Ovary (tissue), 1 donor: Measurements from ENCODE around the gene FAR2.

Source experiments
- EP300 ChIP-seq: sonication (generic); formaldehyde crosslinking; IDR thresholded peaks from one replicate; pipeline ENCODE4 v1.6.1; 2017; ENCODE audit warnings: antibody characterized with exemption
- POLR2A ChIP-seq: fragments of 450-650 bp; IDR thresholded peaks from one replicate; pipeline ENCODE4 v1.6.1; 2017; ENCODE audit warnings: antibody characterized with exemption, mild to moderate bottlenecking, moderate library complexity

DNA sequence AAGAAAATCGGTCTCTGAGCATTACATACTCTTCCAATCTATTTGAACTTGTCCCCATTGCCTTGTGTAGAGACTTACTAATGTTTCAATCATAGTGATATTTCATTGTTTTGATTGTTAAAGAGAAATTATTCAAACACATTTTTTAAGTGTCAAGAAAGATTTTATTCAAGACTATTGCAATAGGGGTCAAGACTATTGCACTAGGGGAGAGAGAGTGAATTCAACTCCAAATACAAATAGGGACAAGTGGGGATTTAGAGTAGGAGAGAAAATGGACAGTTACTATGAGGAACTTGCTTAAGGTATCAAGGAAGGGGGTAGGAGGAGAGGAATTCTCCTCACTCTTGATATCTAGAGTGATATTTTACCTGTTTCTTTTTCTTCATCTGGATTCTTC lies 73.1 kb downstream of the FAR2 start:
- TF ChIP-seq EP300 = no peak
- TF ChIP-seq POLR2A = no peak
